Hematopoietic multipotent progenitor cell treated with erythropoietin and hydrocortisone succinate and interleukin-3 and kit ligand, for 4 days (in vitro differentiated cells): ENCODE results near the gene FMOD.
"Not testable (repeated sequence)": the region's sequence is repeated elsewhere in the genome, so short reads cannot be mapped to it uniquely, and the experiment has no call there.

ENCODE experiments used
- DNase-seq: peaks from one replicate; pipeline ENCODE4 v3.0.0-alpha.2; 2015

Gene FMOD

GRCh38 chr1:203325026-203325417 is 25.9 kb downstream of the FMOD start:
- DNase-seq = peak; percentile 48

DNA sequence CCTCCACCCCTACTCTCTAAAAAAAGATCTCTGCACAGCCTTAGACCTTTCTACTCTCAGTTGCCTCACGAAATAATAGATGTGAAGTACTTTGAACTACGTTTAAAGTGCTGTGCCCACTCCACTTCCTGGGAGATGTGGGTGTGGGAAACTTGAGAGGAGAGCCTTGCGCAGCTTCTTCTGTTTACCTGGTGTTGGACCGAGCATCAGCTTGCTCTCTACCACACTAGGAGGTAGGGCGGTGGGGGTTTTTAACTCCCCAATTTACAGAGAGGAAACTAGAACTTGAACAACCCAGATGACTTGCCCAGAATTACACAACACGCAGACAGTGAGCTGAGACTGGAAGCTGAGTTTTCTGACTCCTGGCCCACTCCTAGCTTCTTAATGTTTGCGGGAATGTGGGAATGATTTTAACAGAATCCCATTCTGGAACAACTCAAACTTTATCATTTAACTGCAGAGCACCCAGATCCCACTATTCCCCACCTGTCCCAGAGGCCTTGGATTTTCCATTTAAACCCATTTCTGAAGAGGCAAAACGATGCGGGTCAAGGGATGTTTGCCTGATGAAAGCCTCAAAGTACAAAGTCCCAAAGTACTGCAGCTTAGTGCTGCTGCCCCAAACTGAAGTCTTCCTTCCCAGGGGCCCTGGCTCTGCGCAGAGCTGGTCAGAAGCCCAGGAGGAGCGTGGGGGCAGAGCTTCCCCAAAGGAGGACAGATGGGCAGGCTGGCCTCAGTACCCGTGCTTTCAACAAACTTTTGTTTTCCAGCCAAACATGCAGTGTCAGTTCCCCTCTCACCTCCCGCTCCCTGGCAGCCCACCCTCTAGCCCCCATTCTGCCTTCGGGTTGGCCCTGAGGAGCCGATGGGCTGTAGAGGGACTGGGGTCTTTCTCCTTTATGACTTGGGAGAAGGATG is 26.6 kb downstream of the FMOD start:
- DNase-seq = peak; percentile 32

DNA sequence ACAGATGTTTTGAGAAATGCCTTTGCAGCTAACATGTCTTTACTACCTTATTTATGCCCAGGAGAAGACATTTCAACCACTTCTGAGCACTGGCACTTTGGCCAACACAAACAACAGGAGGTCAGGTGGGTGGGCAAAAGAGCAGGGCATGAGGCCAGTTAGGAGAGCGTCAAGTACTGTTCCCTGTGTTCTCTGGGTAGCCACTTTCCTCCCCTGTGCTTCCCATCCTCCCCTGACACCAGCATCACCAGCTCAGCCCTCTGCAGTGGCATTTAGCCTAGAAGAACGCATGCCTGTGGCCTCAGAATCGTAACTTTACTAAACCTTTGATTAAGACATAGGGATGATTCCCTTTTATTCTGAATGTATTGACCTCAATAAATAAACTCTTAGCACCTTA is 27.3 kb downstream of the FMOD start:
- no peak for DNase-seq

DNA sequence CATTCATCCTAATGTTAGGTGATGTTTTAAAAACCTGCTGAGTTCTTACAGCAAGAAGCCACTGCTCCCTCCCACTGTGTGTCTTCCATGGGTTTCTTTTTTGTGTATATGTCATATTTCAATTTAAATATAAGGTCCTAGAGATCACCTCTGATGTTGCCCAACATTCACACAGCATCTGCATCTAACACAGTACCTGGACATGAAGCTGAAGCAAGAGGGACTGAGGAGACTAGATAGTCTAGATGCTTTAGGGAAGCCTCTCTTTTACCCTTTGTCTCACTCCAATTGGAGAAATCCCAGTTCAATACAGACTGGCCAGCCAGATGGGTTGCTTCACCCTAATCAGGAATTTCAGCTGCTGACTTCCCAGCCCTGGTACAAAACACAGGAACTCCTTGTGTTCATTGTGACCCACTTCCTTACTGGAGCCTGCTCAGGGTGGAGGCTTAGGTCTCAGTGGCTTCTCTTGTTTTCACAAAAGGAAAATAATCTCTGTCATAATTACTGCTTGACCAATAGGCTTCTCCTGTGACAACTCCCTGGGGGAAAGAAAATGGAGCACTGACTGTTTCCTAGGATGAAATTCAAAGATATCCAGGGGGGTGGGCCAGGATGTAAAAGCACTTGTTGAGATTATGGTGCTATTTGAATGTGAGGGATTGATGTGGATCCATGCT is 28.3 kb downstream of the FMOD start:
- DNase-seq = no peak

DNA sequence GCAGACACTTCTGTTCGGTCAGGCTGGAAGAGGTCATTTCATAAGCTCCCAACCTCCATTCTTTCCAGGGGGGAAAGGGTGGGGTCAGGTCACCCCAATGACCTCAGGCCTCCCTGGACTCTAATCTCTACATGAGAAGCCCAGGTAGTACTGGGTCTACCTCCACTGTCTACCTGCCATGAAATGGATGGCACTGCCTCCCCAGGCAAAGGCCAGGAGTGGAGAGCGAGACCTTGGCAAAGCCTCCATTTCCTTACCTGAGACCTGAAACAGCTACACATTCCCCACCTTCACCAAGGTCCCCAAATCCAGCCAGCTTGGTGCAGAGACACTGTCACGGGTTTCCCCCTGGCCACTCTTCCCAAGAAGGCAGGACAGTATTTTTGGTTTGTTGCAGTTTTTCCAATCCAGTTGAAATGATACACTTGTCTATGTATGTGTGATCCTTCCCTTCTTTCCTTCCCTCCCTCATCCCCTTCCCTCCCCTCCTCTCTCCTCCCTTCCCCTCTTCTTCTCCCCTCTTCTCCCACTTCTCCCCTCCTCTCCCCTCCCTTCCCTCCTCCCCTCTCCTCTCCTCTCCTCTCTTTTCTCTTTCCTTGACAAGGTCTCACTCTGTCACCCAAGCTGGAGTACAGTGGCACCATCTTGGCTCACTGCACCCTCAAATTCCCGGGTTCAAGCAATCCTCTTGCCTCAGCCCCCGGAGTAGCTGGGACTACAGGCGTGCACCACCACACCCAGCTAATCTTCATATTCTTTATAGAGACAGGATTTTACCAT is 29.5 kb downstream of the FMOD start:
- DNase-seq = no peak

DNA sequence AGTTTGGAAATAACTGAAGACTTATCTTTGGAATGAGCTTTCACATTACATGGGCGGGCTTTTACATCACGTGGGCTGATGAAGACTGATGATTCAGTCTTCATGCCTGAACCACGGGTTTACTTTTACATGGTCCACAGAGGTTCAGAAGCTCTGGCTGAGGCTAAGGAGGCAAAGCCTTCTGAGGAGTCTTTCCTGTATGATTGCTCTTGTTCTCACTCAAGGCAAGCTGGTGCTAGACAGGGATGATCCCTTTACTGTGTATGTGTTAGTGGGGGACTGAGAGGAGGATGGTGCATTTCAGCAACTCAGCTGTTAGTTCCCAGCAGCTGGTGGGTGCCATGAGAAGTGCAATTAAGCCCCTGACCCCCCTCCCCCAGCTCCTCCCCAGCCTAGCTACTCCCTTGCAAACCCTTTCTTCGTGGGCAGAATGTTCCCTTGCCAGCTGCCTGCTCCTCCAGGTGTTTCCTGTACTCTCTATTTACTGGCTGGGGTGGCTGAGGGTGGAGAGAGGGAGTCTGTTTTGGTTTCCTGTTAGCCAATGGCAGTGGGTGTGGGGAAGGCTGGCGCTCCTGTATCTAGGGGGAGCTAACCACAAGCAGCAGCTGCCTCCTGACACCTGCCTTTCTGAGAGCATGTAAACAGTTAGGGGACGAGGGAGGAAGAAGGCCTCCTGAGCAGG is 30.2 kb downstream of the FMOD start:
- DNase-seq = peak; percentile 92

- no peak for DNase-seq
These were observed 32.7 kb downstream of the FMOD start for GRCh38 chr1:203318229-203318517.

GRCh38 chr1:203317429-203318228 is 33.3 kb downstream of the FMOD start:
- no peak for DNase-seq

GRCh38 chr1:203316626-203317093 is 34.3 kb downstream of the FMOD start:
- no peak for DNase-seq

- not testable (repeated sequence) for DNase-seq
These were observed 36.7 kb downstream of the FMOD start for GRCh38 chr1:203314025-203314759.

DNA sequence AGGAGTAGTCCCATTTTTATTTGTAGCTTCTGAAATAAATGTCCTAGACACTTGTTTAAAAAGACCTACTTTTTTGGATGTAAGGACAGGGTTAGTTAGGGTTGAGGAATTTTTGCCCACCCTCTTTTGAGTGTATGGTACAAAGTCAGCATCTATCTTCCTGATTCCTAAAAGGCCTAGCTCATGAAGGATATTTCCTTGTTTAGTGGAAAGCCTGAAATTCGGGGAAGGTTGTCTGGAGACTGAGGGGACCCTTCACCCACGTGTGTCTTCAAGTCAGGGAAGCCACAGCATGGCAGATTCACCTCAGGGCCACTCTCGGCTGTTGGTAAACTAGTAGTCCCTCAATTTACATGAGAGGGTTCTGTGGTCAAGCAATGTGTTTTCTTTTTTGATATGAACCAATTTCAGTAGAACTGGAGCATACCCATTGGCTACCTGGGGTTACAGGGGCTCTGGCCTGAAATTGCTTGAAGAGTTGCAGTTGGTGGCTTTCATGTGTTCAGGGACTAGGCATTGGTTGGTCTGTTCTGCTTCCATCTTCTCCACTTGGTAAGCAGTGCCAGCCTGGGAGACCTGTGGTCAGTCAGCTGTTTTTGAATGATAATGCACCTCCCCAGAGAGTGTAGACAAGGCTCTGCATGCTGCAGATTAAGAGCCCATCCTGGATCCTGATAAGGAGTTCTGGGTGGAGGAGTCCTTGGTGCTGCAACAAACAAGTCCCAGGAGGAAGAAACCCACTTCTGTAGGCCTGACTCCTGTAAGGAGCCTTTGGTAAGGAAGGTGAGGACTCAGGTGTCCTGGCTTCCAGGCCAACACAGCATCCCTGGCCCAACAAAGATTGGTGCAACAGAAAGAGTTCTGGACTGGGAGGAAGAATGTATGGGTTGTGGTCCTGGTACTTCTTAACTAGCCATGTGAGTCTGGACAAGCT is 39.3 kb downstream of the FMOD start:
- peak; percentile 97 for DNase-seq

DNA sequence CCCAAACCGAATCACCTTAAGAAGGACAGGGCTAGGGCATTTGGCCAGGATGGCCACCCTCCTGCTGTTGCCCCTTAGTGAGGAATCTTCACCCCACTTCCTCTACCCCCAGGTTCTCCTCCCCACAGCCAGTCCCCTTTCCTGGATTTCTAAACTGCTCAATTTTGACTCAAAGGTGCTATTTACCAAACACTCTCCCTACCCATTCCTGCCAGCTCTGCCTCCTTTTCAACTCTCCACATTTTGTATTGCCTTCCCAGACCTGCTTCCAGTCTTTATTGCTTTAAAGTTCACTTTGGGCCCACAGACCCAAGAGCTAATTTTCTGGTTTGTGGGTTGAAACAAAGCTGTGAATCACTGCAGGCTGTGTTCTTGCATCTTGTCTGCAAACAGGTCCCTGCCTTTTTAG is 42.0 kb downstream of the FMOD start:
- DNase-seq = no peak

DNA sequence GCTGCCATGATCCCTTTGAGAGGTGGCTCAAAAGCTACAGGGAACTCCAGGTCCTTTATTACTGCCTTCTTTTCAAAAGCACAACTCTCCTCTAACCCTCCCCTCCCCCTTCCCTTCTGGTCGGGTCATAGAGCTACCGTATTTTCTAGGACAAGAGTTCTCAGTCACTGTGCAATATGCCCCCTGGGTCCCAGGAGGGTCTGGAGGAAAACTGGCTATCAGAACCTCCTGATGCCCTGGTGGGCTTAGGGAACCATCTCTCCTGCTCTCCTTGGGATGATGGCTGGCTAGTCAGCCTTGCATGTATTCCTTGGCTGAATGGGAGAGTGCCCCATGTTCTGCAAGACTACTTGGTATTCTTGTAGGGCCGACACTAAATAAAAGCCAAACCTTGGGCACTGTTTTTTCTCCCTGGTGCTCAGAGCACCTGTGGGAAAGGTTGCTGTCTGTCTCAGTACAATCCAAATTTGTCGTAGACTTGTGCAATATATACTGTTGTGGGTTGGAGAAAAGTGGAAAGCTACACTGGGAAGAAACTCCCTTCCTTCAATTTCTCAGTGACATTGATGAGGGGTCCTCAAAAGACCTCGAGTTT is 42.5 kb downstream of the FMOD start:
- no peak for DNase-seq

- DNase-seq = no peak
These were observed 43.2 kb downstream of the FMOD start for GRCh38 chr1:203307641-203308126.

- DNase-seq = no peak
These were observed 43.9 kb downstream of the FMOD start for GRCh38 chr1:203306965-203307541.

GRCh38 chr1:203306089-203306964 is 44.6 kb downstream of the FMOD start:
- peak; percentile 86 for DNase-seq

GRCh38 chr1:203305809-203306088 is 45.2 kb downstream of the FMOD start:
- DNase-seq = no peak
